Stimulated activated naive CD8-positive, alpha-beta T cell treated with anti-CD3 and anti-CD28 coated beads, Interleukin-15, Interleukin-2, amounts not matched to agents 100 ng/mL and 50 ng/mL, for 24 hours (primary cell): Measurements from ENCODE around the gene APBA1.
"Not testable (repeated sequence)": the region's sequence is repeated elsewhere in the genome, so short reads cannot be mapped to it uniquely, and the experiment has no call there.

ENCODE experiments used
- H3K27ac Mint-ChIP-seq: one replicate; pipeline ENCODE4 v1.8.0; 2021; ENCODE audit warnings: mild to moderate bottlenecking, mixed read lengths
- H3K27me3 Mint-ChIP-seq: one replicate; pipeline ENCODE4 v1.8.0; 2021; ENCODE audit warnings: mixed read lengths
- H3K36me3 Mint-ChIP-seq: one replicate; pipeline ENCODE4 v1.8.0; 2021; ENCODE audit warnings: low read depth, mixed read lengths
- H3K4me1 Mint-ChIP-seq: one replicate; pipeline ENCODE4 v1.8.0; 2021; ENCODE audit warnings: low read depth, mixed read lengths
- H3K4me3 Mint-ChIP-seq: one replicate; pipeline ENCODE4 v1.8.0; 2021; ENCODE audit warnings: mild to moderate bottlenecking, mixed read lengths
- H3K9me3 Mint-ChIP-seq: one replicate; pipeline ENCODE4 v1.8.0; 2021; ENCODE audit warnings: mixed read lengths

Gene APBA1

GRCh38 chr9:69409936-69410335 lies 262.2 kb downstream of the APBA1 start:
- not testable (repeated sequence) for H3K27me3 Mint-ChIP-seq, H3K9me3 Mint-ChIP-seq, H3K36me3 Mint-ChIP-seq, H3K4me1 Mint-ChIP-seq, H3K27ac Mint-ChIP-seq, H3K4me3 Mint-ChIP-seq

GRCh38 chr9:69400470-69400869 lies 271.7 kb downstream of the APBA1 start:
- no peaks in the 10 kb centered on the region for H3K4me1 Mint-ChIP-seq
- no peak overlapping the region for H3K27ac Mint-ChIP-seq
- H3K9me3 Mint-ChIP-seq: no peaks in the 10 kb centered on the region
- no peaks in the 10 kb centered on the region for H3K36me3 Mint-ChIP-seq
- H3K27me3 Mint-ChIP-seq: peaks cover 16% of the 10 kb centered on the region
- H3K4me3 Mint-ChIP-seq: no peak overlapping the region

- H3K27ac Mint-ChIP-seq: no peak overlapping the region
- no peaks in the 10 kb centered on the region for H3K36me3 Mint-ChIP-seq
- no peak overlapping the region for H3K4me3 Mint-ChIP-seq
- H3K4me1 Mint-ChIP-seq: no peaks in the 10 kb centered on the region
- H3K27me3 Mint-ChIP-seq: peaks cover 7% of the 10 kb centered on the region
- H3K9me3 Mint-ChIP-seq: no peaks in the 10 kb centered on the region
Observed at GRCh38 chr9:69397384-69398214, 274.6 kb downstream of the APBA1 start.

GRCh38 chr9:69396759-69397158 lies 275.4 kb downstream of the APBA1 start:
- Mint-ChIP-seq H3K4me3 (no peak overlapping the region), H3K27me3 (peaks cover 7% of the 10 kb centered on the region), H3K9me3 (no peaks in the 10 kb centered on the region), H3K36me3 (no peaks in the 10 kb centered on the region), H3K27ac (no peak overlapping the region), H3K4me1 (no peaks in the 10 kb centered on the region)

GRCh38 chr9:69395718-69396117 lies 276.5 kb downstream of the APBA1 start:
- no peaks in the 10 kb centered on the region for H3K4me1 Mint-ChIP-seq
- H3K27me3 Mint-ChIP-seq: peaks cover 5% of the 10 kb centered on the region
- H3K36me3 Mint-ChIP-seq: no peaks in the 10 kb centered on the region
- no peaks in the 10 kb centered on the region for H3K9me3 Mint-ChIP-seq
- no peak overlapping the region for H3K27ac Mint-ChIP-seq
- H3K4me3 Mint-ChIP-seq: no peak overlapping the region

- no peaks in the 10 kb centered on the region for H3K9me3 Mint-ChIP-seq
- H3K4me1 Mint-ChIP-seq: no peaks in the 10 kb centered on the region
- H3K27me3 Mint-ChIP-seq: peaks cover 4% of the 10 kb centered on the region
- no peak overlapping the region for H3K4me3 Mint-ChIP-seq
- no peak overlapping the region for H3K27ac Mint-ChIP-seq
- no peaks in the 10 kb centered on the region for H3K36me3 Mint-ChIP-seq
Observed at GRCh38 chr9:69393425-69393824, 278.7 kb downstream of the APBA1 start.

- Mint-ChIP-seq H3K4me3 (no peak overlapping the region), H3K9me3 (no peaks in the 10 kb centered on the region), H3K36me3 (no peaks in the 10 kb centered on the region), H3K4me1 (no peaks in the 10 kb centered on the region), H3K27me3 (peaks cover 4% of the 10 kb centered on the region), H3K27ac (no peak overlapping the region)
Observed at GRCh38 chr9:69392826-69393225, 279.3 kb downstream of the APBA1 start.

- H3K27ac Mint-ChIP-seq: no peak overlapping the region
- no peaks in the 10 kb centered on the region for H3K36me3 Mint-ChIP-seq
- no peaks in the 10 kb centered on the region for H3K9me3 Mint-ChIP-seq
- H3K4me1 Mint-ChIP-seq: no peaks in the 10 kb centered on the region
- H3K27me3 Mint-ChIP-seq: peaks cover 11% of the 10 kb centered on the region
- H3K4me3 Mint-ChIP-seq: no peak overlapping the region
Observed at GRCh38 chr9:69391946-69392345, 280.2 kb downstream of the APBA1 start.

GRCh38 chr9:69391487-69391886 lies 280.7 kb downstream of the APBA1 start:
- Mint-ChIP-seq H3K27me3 (peaks cover 14% of the 10 kb centered on the region), H3K36me3 (no peaks in the 10 kb centered on the region), H3K9me3 (no peaks in the 10 kb centered on the region), H3K27ac (no peak overlapping the region), H3K4me1 (no peaks in the 10 kb centered on the region), H3K4me3 (no peak overlapping the region)

GRCh38 chr9:69389437-69389995 lies 282.7 kb downstream of the APBA1 start:
- Mint-ChIP-seq H3K9me3 (no peaks in the 10 kb centered on the region), H3K4me3 (no peak overlapping the region), H3K27me3 (peaks cover 22% of the 10 kb centered on the region), H3K4me1 (no peaks in the 10 kb centered on the region), H3K36me3 (no peaks in the 10 kb centered on the region), H3K27ac (no peak overlapping the region)

GRCh38 chr9:69388596-69388995 lies 283.6 kb downstream of the APBA1 start:
- H3K4me1 Mint-ChIP-seq: no peaks in the 10 kb centered on the region
- H3K4me3 Mint-ChIP-seq: no peak overlapping the region
- peaks cover 22% of the 10 kb centered on the region for H3K27me3 Mint-ChIP-seq
- H3K27ac Mint-ChIP-seq: no peak overlapping the region
- H3K36me3 Mint-ChIP-seq: no peaks in the 10 kb centered on the region
- no peaks in the 10 kb centered on the region for H3K9me3 Mint-ChIP-seq

- Mint-ChIP-seq H3K27me3 (peaks cover 22% of the 10 kb centered on the region), H3K27ac (no peak overlapping the region), H3K36me3 (no peaks in the 10 kb centered on the region), H3K4me3 (no peak overlapping the region), H3K4me1 (no peaks in the 10 kb centered on the region), H3K9me3 (no peaks in the 10 kb centered on the region)
Observed at GRCh38 chr9:69386651-69387050, 285.5 kb downstream of the APBA1 start.

- Mint-ChIP-seq H3K4me1 (no peaks in the 10 kb centered on the region), H3K36me3 (no peaks in the 10 kb centered on the region), H3K9me3 (no peaks in the 10 kb centered on the region), H3K27ac (no peak overlapping the region), H3K4me3 (no peak overlapping the region), H3K27me3 (peaks cover 22% of the 10 kb centered on the region)
Observed at GRCh38 chr9:69385581-69386033, 286.6 kb downstream of the APBA1 start.

- no peaks in the 10 kb centered on the region for H3K4me1 Mint-ChIP-seq
- no peak overlapping the region for H3K27ac Mint-ChIP-seq
- H3K36me3 Mint-ChIP-seq: no peaks in the 10 kb centered on the region
- H3K9me3 Mint-ChIP-seq: no peaks in the 10 kb centered on the region
- H3K4me3 Mint-ChIP-seq: no peak overlapping the region
- peaks cover 15% of the 10 kb centered on the region for H3K27me3 Mint-ChIP-seq
Observed at GRCh38 chr9:69382135-69382534, 290.0 kb downstream of the APBA1 start.

- Mint-ChIP-seq H3K36me3 (no peaks in the 10 kb centered on the region), H3K27me3 (peaks cover 9% of the 10 kb centered on the region), H3K27ac (no peak overlapping the region), H3K9me3 (no peaks in the 10 kb centered on the region), H3K4me3 (no peak overlapping the region), H3K4me1 (no peaks in the 10 kb centered on the region)
Observed at GRCh38 chr9:69380811-69381210, 291.4 kb downstream of the APBA1 start.

- no peaks in the 10 kb centered on the region for H3K36me3 Mint-ChIP-seq
- H3K4me3 Mint-ChIP-seq: no peak overlapping the region
- peaks cover 6% of the 10 kb centered on the region for H3K27me3 Mint-ChIP-seq
- H3K27ac Mint-ChIP-seq: no peak overlapping the region
- H3K4me1 Mint-ChIP-seq: no peaks in the 10 kb centered on the region
- H3K9me3 Mint-ChIP-seq: no peaks in the 10 kb centered on the region
Observed at GRCh38 chr9:69380301-69380700, 291.9 kb downstream of the APBA1 start.
